GM21717 (cell line): ENCODE data around the gene ELN.
"Not testable (repeated sequence)": the region's sequence is repeated elsewhere in the genome, so short reads cannot be mapped to it uniquely, and the experiment has no call there.

Source experiments
- ATAC-seq: cut with Tn5 transposase; IDR thresholded peaks from one replicate; pipeline ENCODE4 v1.9.1; 2021; ENCODE audit warnings: mild to moderate bottlenecking, moderate library complexity; ENCODE audit not compliant: unreplicated experiment

Gene ELN

GRCh38 chr7:74040791-74041520, 13.0 kb downstream of the ELN start:
- ATAC-seq = no peak

GRCh38 chr7:74042746-74043522, 15.0 kb downstream of the ELN start:
- ATAC-seq = no peak

GRCh38 chr7:74043523-74043951, 15.6 kb downstream of the ELN start:
- no peak for ATAC-seq

- ATAC-seq = no peak
Measured at GRCh38 chr7:74044366-74045350, 16.7 kb downstream of the ELN start.

- not testable (repeated sequence) for ATAC-seq
Measured at GRCh38 chr7:74046581-74046980, 18.6 kb downstream of the ELN start.

- ATAC-seq = no peak
Measured at GRCh38 chr7:74047804-74048380, 19.9 kb downstream of the ELN start.

GRCh38 chr7:74048999-74049599, 21.1 kb downstream of the ELN start:
- no peak for ATAC-seq

GRCh38 chr7:74049997-74050798, 22.2 kb downstream of the ELN start:
- no peak for ATAC-seq

GRCh38 chr7:74051193-74051592, 23.2 kb downstream of the ELN start:
- no peak for ATAC-seq

GRCh38 chr7:74051629-74052410, 23.8 kb downstream of the ELN start:
- ATAC-seq = no peak

- ATAC-seq = no peak
Measured at GRCh38 chr7:74052628-74053027, 24.7 kb downstream of the ELN start.

- no peak for ATAC-seq
Measured at GRCh38 chr7:74053589-74054186, 25.7 kb downstream of the ELN start.

GRCh38 chr7:74056096-74056915, 28.3 kb downstream of the ELN start:
- no peak for ATAC-seq

- ATAC-seq = no peak
Measured at GRCh38 chr7:74057216-74057925, 29.4 kb downstream of the ELN start.

- no peak for ATAC-seq
Measured at GRCh38 chr7:74057987-74058386, 30.0 kb downstream of the ELN start.

GRCh38 chr7:74058486-74058885, 30.5 kb downstream of the ELN start:
- no peak for ATAC-seq

- ATAC-seq = no peak
Measured at GRCh38 chr7:74059037-74059436, 31.1 kb downstream of the ELN start.
